Osteocyte (in vitro differentiated cells): ENCODE results near the gene OR4K15. TPM values are rescaled to one million over a fixed set of nuclear protein-coding genes. Genes with fewer than 3 reads are reported as not detected.

ENCODE experiments used
- DNase-seq: peaks from one replicate; pipeline ENCODE4 v3.0.0; 2021; ENCODE audit warnings: mixed read lengths; ENCODE audit not compliant: unreplicated experiment; ENCODE audit errors: extremely low spot score
- H3K27ac Mint-ChIP-seq: one replicate; pipeline ENCODE4 v1.8.0; 2021; ENCODE audit warnings: mild to moderate bottlenecking, mixed read lengths; ENCODE audit not compliant: unreplicated experiment
- H3K27me3 Mint-ChIP-seq: one replicate; pipeline ENCODE4 v1.8.0; 2021; ENCODE audit warnings: mixed read lengths; ENCODE audit not compliant: unreplicated experiment
- H3K36me3 Mint-ChIP-seq: one replicate; pipeline ENCODE4 v1.8.0; 2021; ENCODE audit warnings: mixed read lengths; ENCODE audit not compliant: unreplicated experiment
- H3K4me1 Mint-ChIP-seq: one replicate; pipeline ENCODE4 v1.8.0; 2021; ENCODE audit warnings: mixed read lengths; ENCODE audit not compliant: unreplicated experiment
- H3K4me3 Mint-ChIP-seq: one replicate; pipeline ENCODE4 v1.8.0; 2021; ENCODE audit warnings: mild to moderate bottlenecking, moderate library complexity, mixed read lengths; ENCODE audit not compliant: unreplicated experiment
- H3K9me3 Mint-ChIP-seq: one replicate; pipeline ENCODE4 v1.8.0; 2021; ENCODE audit warnings: mixed read lengths; ENCODE audit not compliant: unreplicated experiment
- CTCF ChIP-seq: fragments of 200-600 bp; sonication (generic); IDR thresholded peaks from 2 replicates; pipeline ENCODE4 v1.5.0; 2021; ENCODE audit warnings: antibody characterized with exemption, mild to moderate bottlenecking, moderate library complexity
- total RNA-seq: library from RNA; stranded (reverse); gene quantifications from 2 replicates; pipeline ENCODE4 v1.2.1, GENCODE V29; 2021

The OR4K15 gene
- total RNA-seq, 1 donor from 2014 or later: not detected

GRCh38 chr14:20019257-20019865, 44.0 kb downstream of the OR4K15 start, which contains the start of gene OR4K14:
Gene OR4K14, minus strand, starts transcription at chr14:20019307. Its CDS starts 4,114 bp downstream, at chr14:20015193.
- no peak within 1 kb of the TSS for H3K4me3 Mint-ChIP-seq
- H3K4me1 Mint-ChIP-seq: no peaks in the 10 kb centered on the region
- no peak for TF ChIP-seq CTCF
- no peaks in the 10 kb centered on the region for H3K27me3 Mint-ChIP-seq
- H3K9me3 Mint-ChIP-seq: peaks cover 64% of the 10 kb centered on the region
- DNase-seq: no peak
- H3K27ac Mint-ChIP-seq: no peak within 1 kb of the TSS
- no peaks in the 10 kb centered on the region for H3K36me3 Mint-ChIP-seq

Other genes starting within 250 kb of the OR4K15 start
- not detected in 2 replicates for gene OR4Q3, start 232.0 kb upstream of the OR4K15 start, total RNA-seq
- gene OR4M1, start 202.1 kb upstream of the OR4K15 start, total RNA-seq: not detected in 2 replicates
- gene OR4N2, start 171.8 kb upstream of the OR4K15 start, total RNA-seq: not detected in 2 replicates
- not detected in 2 replicates for gene OR4K2, start 100.4 kb upstream of the OR4K15 start, total RNA-seq
- not detected in 2 replicates for gene OR4K5, start 55.0 kb upstream of the OR4K15 start, total RNA-seq
- not detected in 2 replicates for gene OR4K1, start 44.7 kb upstream of the OR4K15 start, total RNA-seq
- gene OR4Q2, start 26.6 kb downstream of the OR4K15 start, total RNA-seq: not detected in 2 replicates
- gene OR4K14, start 43.7 kb downstream of the OR4K15 start, total RNA-seq: not detected in 2 replicates
- not detected in 2 replicates for gene OR4K13, start 60.4 kb downstream of the OR4K15 start, total RNA-seq
- not detected in 2 replicates for gene OR4L1, start 84.5 kb downstream of the OR4K15 start, total RNA-seq
- not detected in 2 replicates for gene OR4K17, start 135.1 kb downstream of the OR4K15 start, total RNA-seq
- not detected in 2 replicates for gene OR4N5, start 163.2 kb downstream of the OR4K15 start, total RNA-seq
- gene OR11G2, start 215.3 kb downstream of the OR4K15 start, total RNA-seq: not detected in 2 replicates
- not detected in 2 replicates for gene OR11H6, start 248.1 kb downstream of the OR4K15 start, total RNA-seq